HG02981 (cell line): ENCODE results near the gene PRKD2.
"Not testable (repeated sequence)": the region's sequence is repeated elsewhere in the genome, so short reads cannot be mapped to it uniquely, and the experiment has no call there.

Experiments
- ATAC-seq: cut with Tn5 transposase; IDR thresholded peaks from one replicate; pipeline ENCODE4 v1.9.1; 2021; ENCODE audit warnings: mild to moderate bottlenecking, moderate library complexity; ENCODE audit not compliant: unreplicated experiment

Gene PRKD2

GRCh38 chr19:46712768-46713338 is 4.1 kb downstream of the PRKD2 start:
- ATAC-seq, result not testable (repeated sequence)

DNA sequence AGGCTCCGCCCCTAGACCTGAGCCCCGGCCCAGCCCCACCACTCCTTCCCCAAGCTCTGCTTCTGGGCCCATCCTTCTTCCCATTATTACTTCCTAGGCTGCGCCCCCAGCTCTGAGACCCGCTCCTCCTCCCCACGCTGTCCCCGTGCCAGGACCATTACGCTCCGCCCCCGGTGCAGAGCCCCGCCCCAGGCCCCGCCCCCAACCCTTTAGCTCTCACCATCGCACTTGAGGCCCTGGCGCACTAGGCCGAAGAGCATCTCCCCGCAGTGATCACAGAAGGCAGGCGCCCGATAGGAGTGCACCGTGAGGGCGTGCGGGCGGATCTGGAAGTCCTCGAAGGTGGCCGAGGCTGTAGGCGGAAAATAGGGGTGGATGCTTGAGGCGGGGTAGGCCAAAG is 6.2 kb downstream of the PRKD2 start:
- ATAC-seq, result no peak

DNA sequence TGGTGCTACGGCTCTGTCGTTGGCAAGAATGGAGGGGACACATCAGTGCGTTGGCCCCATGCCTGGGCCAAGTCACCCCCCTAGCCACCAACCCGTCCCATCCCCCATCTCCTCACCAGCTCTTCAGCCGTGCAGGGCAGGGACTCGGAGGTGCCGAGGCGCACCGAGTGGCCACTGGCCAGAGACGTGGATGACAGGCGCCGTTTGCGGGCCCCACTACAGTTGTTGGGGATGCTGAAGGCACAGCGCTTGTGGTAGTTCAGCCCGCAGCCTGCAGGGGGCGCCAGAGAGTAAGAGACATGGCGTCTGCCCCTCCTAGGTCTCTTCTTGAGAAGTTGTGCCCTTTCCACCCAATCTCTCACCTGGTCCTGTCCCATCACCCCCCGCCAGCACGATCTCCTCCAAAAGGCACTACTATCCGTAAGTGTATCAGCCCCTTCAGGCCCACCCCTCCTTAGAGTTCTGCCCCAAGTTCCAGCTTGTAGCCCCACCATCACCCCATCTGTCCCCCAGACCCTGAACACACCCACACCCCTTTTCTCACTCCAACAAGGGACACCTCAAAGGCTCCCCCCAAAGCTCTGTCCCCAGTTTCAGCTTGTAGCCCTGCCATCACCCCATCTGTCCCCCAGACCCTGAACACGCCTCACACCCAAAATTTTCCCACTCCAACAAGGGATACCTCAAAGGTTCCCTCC is 12.4 kb downstream of the PRKD2 start:
- no peak for ATAC-seq

GRCh38 chr19:46700704-46701103 is 16.2 kb downstream of the PRKD2 start:
- no peak for ATAC-seq

- ATAC-seq, result no peak
Observed at GRCh38 chr19:46698395-46699321, 18.3 kb downstream of the PRKD2 start.

DNA sequence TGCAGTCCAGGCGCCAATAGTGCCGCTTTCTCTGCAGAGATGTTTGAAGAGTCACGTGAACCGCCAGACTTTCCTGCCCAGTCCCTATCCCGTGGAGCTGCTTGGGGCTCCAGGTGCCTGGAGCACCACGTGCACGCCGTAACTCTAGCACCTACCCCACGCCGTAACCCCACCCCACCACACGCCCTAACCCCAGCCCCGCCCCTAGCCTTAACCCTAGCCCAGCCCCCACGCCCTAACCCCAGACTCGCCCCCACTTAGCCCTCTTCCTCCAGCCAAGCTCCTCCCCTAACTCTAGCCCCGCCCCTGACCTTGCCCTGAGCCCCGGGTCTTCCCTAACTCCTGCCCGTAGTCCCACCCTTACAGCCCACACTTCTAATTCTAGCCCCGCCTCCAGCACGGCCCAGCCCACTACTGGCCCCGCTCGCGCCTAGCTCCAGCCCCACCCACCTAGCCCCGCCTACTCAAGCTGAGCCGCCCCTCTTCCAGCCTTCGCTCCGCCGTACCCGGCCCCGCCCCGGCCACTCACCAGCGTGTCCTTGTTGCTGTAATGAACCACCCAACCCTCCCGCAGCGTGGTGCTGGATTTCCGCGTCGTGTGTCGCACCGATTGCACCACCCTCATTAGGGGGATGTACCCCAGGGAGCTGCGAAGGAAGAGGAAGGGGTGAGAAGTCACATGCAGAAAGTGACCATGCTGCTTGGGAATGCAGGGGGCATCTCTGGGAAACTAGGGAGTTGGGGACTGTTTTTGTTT is 19.5 kb downstream of the PRKD2 start:
- ATAC-seq, result no peak

DNA sequence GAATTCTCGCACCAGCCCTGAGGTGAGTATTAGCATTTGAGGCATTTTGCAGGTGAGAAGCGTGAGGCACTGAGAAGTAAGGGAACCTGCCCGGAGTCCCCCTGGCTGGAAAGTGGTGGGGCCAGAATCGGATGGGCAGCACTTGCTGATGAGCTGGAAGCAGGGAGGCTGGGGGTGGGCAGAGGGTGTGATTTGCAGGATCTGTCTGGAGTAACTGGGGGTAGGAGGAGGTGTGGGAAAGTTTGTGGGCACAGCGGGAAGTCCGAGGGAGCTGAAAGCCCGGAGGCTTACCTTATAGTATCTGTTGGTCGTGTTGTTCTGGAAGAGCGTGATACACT is 20.1 kb downstream of the PRKD2 start:
- no peak for ATAC-seq

GRCh38 chr19:46696052-46696451 is 20.9 kb downstream of the PRKD2 start:
- no peak for ATAC-seq

- no peak for ATAC-seq
Observed at GRCh38 chr19:46693760-46694159, 23.2 kb downstream of the PRKD2 start.

DNA sequence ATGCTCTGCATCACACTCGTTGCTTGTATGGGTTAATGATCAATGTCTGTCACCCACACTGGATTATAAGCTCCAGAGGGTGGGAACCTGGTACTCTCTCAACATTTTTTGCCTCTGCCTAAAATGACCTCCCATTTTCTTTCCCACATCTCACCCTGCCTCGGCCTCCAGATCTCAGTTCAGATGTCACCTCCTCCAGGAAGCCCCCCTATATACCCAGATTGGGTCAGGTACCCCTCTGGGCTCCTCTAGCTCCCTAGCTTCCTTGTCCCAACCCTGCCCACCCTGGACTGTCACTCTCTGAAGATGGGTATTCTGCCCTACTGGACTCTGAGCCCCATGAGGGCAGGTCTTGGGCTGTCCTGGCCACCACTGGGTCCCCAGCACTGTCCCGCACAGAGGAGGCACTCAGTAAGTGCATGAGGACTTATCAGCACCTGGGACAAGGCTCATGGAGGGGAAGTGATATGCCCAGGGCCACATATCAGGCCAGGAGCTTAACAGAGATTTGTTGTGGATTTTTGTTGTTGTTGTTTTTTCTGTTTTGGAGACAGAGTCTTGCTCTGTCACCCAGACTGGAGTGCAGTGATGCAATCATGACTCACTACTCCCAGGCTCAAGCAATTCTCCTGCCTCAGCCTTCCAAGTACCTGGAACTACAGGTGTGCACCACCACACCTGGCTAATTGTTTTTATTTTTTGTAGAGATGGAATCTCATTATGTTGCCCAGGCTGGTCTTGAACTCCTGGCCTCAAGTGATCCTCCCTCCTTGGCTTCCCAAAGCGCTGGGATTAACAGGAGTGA is 23.8 kb downstream of the PRKD2 start:
- no peak for ATAC-seq

DNA sequence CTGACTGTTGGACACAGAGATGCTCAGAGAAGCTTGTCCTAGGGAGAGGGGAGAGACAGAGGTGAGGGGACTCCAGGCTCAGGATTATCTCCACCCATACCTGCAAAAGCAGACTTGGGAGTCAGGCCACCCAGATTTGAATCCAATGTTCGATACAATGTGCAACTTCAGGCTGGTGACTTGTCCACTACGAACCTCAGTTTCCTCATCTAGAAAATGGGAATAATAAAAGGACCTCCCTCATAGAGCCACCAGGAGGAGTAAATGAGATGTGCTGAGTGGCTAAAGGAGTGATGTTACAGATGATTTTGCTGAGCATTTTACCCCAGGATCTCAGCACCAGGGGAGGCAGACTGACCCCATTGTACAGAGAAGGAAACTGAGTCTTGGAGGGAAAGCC is 25.0 kb downstream of the PRKD2 start:
- ATAC-seq, result no peak

DNA sequence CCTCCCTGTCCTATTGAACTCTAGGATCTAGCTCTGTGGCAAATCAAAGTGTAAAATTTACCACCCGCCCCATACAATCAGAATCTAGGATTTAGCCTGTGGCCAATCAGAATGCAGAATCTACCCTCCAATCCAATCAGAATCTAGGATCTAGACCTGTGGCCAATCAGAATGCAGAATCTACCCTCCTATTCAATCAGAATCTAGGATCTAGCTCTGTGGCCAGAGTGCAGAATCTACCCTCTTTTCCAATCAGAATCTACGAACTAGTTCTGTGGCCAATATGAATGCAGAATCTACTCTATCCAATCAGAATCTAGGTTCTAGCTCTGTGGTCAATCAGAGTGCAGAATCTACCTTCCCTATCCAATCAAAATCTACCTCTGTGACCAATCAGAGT is 25.8 kb downstream of the PRKD2 start:
- no peak for ATAC-seq

DNA sequence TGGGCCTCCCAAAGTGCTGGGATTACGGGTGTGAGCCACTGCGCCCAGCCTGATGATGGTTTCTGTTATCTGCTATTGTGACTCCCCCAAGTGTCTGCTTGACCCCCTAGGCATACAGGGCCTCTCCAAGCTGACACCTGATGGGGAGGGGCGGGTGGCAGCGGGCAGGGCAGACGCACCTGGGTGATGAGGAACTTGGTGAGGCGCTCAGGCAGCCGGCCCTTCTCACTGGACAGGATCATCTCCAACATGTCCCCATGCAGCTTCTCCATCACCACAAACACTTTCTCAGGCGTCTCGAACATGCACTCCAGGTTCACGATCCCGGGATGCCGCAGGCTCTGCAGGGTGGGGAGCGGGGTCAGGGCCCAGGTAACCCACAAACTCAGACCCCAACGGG is 27.6 kb downstream of the PRKD2 start:
- no peak for ATAC-seq

GRCh38 chr19:46687438-46688145 is 29.3 kb downstream of the PRKD2 start:
- ATAC-seq, result no peak

- no peak for ATAC-seq
Observed at GRCh38 chr19:46685189-46685588, 31.7 kb downstream of the PRKD2 start.

- ATAC-seq, result no peak
Observed at GRCh38 chr19:46678110-46678732, 38.7 kb downstream of the PRKD2 start.

DNA sequence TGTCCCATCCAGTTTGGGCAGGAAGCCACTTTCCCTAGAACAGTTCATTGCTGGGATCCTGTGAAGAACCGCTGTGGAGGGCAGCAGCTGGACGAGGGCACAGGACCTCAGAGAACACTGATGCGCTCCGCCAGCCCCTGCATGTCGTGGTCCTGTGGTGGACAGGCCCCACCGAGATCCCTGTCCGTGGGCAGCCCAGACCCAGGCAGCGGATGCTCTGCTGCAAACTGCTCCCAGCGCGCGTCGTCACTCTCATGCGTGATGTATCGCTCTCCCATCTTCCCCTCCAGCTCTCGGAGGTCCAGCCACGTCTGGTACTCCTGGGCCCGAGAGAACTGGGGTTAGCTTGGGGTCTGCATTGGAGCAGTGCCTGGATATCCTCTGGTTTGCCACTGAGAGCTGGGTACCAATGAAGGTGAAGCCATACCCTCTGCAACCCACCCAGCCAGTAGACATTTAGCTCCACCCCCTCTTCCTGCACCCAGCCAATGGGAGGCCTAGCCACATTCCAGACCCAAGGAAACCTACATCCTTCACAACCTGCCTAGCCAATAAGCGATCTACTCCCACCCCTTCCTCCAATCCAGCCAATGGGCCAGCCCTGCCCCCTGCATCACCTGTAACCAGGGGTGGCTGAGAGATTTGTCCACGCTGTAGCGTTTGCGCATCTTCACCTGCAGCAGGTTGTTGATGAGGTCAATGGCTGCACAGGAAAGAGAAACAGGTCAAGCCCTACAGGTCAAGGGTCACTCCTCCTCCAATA is 42.3 kb downstream of the PRKD2 start:
- ATAC-seq, result no peak

DNA sequence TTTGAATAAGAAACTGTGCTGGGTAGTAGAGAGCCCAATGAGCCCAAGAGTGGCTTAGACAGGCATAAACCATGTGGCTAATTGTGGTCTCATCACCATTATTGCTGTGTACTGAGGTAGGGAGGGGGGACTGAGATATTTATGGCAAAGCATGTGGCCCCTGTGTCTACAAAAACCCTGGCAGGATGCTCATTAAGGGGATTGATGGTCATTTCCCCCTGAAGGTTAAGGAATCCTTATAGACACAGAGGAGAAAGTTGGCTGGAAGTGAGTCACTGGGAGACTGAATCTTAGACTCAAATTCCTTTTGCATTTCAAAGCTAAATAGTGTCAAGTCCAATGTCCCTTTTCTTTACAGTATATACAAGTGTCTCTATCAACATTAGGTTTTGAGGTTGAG is 46.1 kb downstream of the PRKD2 start:
- no peak for ATAC-seq

- no peak for ATAC-seq
Observed at GRCh38 chr19:46668662-46669061, 48.3 kb downstream of the PRKD2 start.
